Neural progenitor cell (in vitro differentiated cells): ENCODE data around the gene WLS.

Experiments used
- EZH2 ChIP-seq: fragments of 200-600 bp; sonication (generic); IDR thresholded peaks from 2 replicates; pipeline ENCODE4 v1.6.1; 2017; ENCODE audit warnings: antibody characterized with exemption, mild to moderate bottlenecking, moderate library complexity
- EZH2phosphoT487 ChIP-seq: fragments of 200-600 bp; sonication (generic); IDR thresholded peaks from 2 replicates; pipeline ENCODE4 v1.6.1; 2017; ENCODE audit warnings: antibody characterized with exemption
- TF ChIP-seq, protein P1 (sequence below): fragments of 200-600 bp; sonication (generic); IDR thresholded peaks from 2 replicates; pipeline ENCODE4 v1.5.1; 2017; ENCODE audit warnings: antibody characterized with exemption, mild to moderate bottlenecking

DNA sequence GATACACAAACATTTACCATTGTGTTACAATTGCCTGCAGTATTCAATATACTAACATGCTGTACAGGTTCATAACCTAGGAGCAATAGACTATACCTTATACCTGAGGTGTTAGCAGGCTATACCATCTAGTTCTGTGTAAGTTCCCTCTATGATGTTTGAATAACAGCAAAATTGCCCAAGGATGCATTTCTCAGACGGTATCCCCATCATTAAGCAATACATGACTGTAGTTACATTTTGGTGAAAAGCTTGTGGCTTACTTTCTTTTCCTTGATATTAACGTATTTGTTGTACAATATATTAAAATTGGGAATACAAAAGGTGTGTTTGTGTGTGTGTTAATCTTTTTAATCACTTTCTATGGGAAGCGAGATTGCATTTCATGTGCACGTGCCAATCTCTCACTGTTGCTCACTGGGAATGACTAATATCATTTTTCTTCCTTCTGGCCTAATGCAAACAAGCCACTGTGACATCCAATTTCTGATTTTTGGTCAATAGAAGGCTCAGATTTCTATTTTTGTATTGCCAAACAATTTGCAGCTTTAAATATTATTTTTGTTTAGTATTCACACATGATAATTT is 36.7 kb upstream of the WLS start:
- TF ChIP-seq, protein P1, sequence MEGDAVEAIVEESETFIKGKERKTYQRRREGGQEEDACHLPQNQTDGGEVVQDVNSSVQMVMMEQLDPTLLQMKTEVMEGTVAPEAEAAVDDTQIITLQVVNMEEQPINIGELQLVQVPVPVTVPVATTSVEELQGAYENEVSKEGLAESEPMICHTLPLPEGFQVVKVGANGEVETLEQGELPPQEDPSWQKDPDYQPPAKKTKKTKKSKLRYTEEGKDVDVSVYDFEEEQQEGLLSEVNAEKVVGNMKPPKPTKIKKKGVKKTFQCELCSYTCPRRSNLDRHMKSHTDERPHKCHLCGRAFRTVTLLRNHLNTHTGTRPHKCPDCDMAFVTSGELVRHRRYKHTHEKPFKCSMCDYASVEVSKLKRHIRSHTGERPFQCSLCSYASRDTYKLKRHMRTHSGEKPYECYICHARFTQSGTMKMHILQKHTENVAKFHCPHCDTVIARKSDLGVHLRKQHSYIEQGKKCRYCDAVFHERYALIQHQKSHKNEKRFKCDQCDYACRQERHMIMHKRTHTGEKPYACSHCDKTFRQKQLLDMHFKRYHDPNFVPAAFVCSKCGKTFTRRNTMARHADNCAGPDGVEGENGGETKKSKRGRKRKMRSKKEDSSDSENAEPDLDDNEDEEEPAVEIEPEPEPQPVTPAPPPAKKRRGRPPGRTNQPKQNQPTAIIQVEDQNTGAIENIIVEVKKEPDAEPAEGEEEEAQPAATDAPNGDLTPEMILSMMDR = no peak
- no peak for TF ChIP-seq EZH2
- no peak for TF ChIP-seq EZH2phosphoT487
